IMR-90 (cell line): ENCODE measurements around the gene ZNF480. TPM values are rescaled to one million over a fixed set of nuclear protein-coding genes. Genes with fewer than 3 reads are reported as not detected.

Source experiments
- ATAC-seq: fragments of 200-7000 bp; cut with Tn5 transposase; 2 replicates; pipeline ENCODE4 v1.9.1; 2020; ENCODE audit warnings: low read depth, mild to moderate bottlenecking, moderate library complexity
- BruUV-seq: library from RNA; stranded (reverse); fragments of 400-500 nt; replicated peaks from 2 replicates; lab custom pipeline; 2021; lab: Mats Ljungman, UMichigan
- CTCF ChIA-PET: fragments of 300-600 bp; formaldehyde crosslinking; extraction: SDS; loops from one replicate; lab custom pipeline; 2021; ENCODE audit warnings: antibody characterized with exemption; lab: Yijun Ruan, JAX
- POLR2A ChIA-PET: fragments of 300-600 bp; sonication (Branson Sonifier 250); formaldehyde crosslinking; loops from one replicate; lab custom pipeline; 2022; ENCODE audit warnings: antibody characterized with exemption; ENCODE audit not compliant: unreplicated experiment; lab: Charles Lee
- DNase-seq: peaks from one replicate; pipeline ENCODE4 v3.0.0; 2013
- H2AFZ ChIP-seq: replicated peaks from 2 replicates; pipeline ENCODE3; 2013; ENCODE audit warnings: low read length, mild to moderate bottlenecking; ENCODE audit not compliant: poor library complexity
- H2AK5ac ChIP-seq: 2 replicates; pipeline ENCODE4 v1.6.1; 2013; ENCODE audit warnings: low read depth, low read length, inconsistent platforms
- H2AK9ac ChIP-seq: replicated peaks from 2 replicates; pipeline ENCODE3; 2013; ENCODE audit warnings: mild to moderate bottlenecking, low read depth, low read length, moderate library complexity; ENCODE audit not compliant: poor library complexity
- H2BK120ac ChIP-seq: 2 replicates; pipeline ENCODE4 v1.6.1; 2013; ENCODE audit warnings: low read depth, low read length, inconsistent platforms
- H2BK15ac ChIP-seq: 3 replicates; pipeline ENCODE4 v1.6.1; 2013; ENCODE audit warnings: low read depth, low read length, inconsistent platforms
- H2BK20ac ChIP-seq: 2 replicates; pipeline ENCODE4 v1.6.1; 2013; ENCODE audit warnings: low read depth, mild to moderate bottlenecking, inconsistent platforms, low read length, moderate library complexity
- H2BK5ac ChIP-seq: 2 replicates; pipeline ENCODE4 v1.6.1; 2013; ENCODE audit warnings: mild to moderate bottlenecking, low read depth, low read length, inconsistent platforms; ENCODE audit not compliant: poor library complexity, severe bottlenecking
- H3K14ac ChIP-seq: replicated peaks from 2 replicates; pipeline ENCODE4 v1.6.1; 2013; ENCODE audit warnings: low read depth, low read length, inconsistent platforms
- H3K18ac ChIP-seq: 2 replicates; pipeline ENCODE4 v1.6.1; 2013; ENCODE audit warnings: low read depth, low read length, control low read depth
- H3K23ac ChIP-seq: 2 replicates; pipeline ENCODE4 v1.6.1; 2013; ENCODE audit warnings: low read depth, low read length, inconsistent platforms
- H3K27ac ChIP-seq: 2 replicates; pipeline ENCODE4 v1.5.1; 2013; ENCODE audit warnings: mild to moderate bottlenecking, control low read depth, low read length; ENCODE audit not compliant: insufficient read depth
- H3K27me3 ChIP-seq: 2 replicates; pipeline ENCODE4 v1.6.1; 2013; ENCODE audit warnings: low read length; ENCODE audit not compliant: control insufficient read depth, insufficient read depth
- H3K36me3 ChIP-seq: 2 replicates; pipeline ENCODE4 v1.6.1; 2013; ENCODE audit warnings: low read length, mixed read lengths; ENCODE audit not compliant: control insufficient read depth, insufficient read depth
- H3K4ac ChIP-seq: 2 replicates; pipeline ENCODE4 v1.6.1; 2013; ENCODE audit warnings: low read depth, low read length, inconsistent platforms
- H3K4me1 ChIP-seq: 2 replicates; pipeline ENCODE4 v1.6.1; 2013; ENCODE audit warnings: low read length, mixed read lengths; ENCODE audit not compliant: control insufficient read depth, insufficient read depth
- H3K4me2 ChIP-seq: 2 replicates; pipeline ENCODE4 v1.6.1; 2013; ENCODE audit warnings: low read depth, mild to moderate bottlenecking, control low read depth, low read length, moderate library complexity
- H3K4me3 ChIP-seq: 2 replicates; pipeline ENCODE4 v1.5.1; 2013; ENCODE audit warnings: low read depth, mild to moderate bottlenecking, control low read depth, low read length, moderate library complexity; ENCODE audit not compliant: insufficient read depth
- H3K56ac ChIP-seq: 2 replicates; pipeline ENCODE4 v1.6.1; 2013; ENCODE audit warnings: low read length, inconsistent platforms; ENCODE audit not compliant: insufficient read depth; ENCODE audit errors: extremely low read depth
- H3K79me1 ChIP-seq, 2 experiments: 2 replicates each; pipeline ENCODE4 v1.6.1; 2013; ENCODE audit warnings: low read length in 2 of 2, inconsistent platforms in 1 of 2, low read depth in 1 of 2
- H3K9ac ChIP-seq: 2 replicates; pipeline ENCODE4 v1.6.1; 2013; ENCODE audit warnings: low read depth, low read length, control low read depth
- H3K9me1 ChIP-seq: 2 replicates; pipeline ENCODE4 v1.6.1; 2013; ENCODE audit warnings: low read length, inconsistent platforms; ENCODE audit not compliant: insufficient read depth
- H3K9me3 ChIP-seq: 2 replicates; pipeline ENCODE4 v1.6.1; 2013; ENCODE audit warnings: low read length; ENCODE audit not compliant: control insufficient read depth, insufficient read depth
- H4K20me1 ChIP-seq: 2 replicates; pipeline ENCODE4 v1.6.1; 2013; ENCODE audit warnings: low read length, inconsistent platforms; ENCODE audit not compliant: insufficient read depth
- H4K5ac ChIP-seq: 2 replicates; pipeline ENCODE4 v1.6.1; 2013; ENCODE audit warnings: mild to moderate bottlenecking, low read depth, low read length, control low read depth
- H4K8ac ChIP-seq, 2 experiments: 2 replicates each; pipeline ENCODE4 v1.6.1; 2013; ENCODE audit warnings: low read depth in 2 of 2, low read length in 2 of 2, control low read depth in 1 of 2, inconsistent platforms in 1 of 2
- H4K91ac ChIP-seq: 2 replicates; pipeline ENCODE4 v1.6.1; 2013; ENCODE audit warnings: low read depth, low read length, inconsistent platforms; ENCODE audit not compliant: insufficient read depth
- BHLHE40 ChIP-seq: fragments of 150-350 bp; IDR thresholded peaks from 2 replicates; pipeline ENCODE4 v1.6.1; 2016; ENCODE audit warnings: mild to moderate bottlenecking, low read depth, low read length
- CEBPB ChIP-seq: IDR thresholded peaks from 2 replicates; pipeline ENCODE4 v1.6.1; 2012; ENCODE audit warnings: low read depth, low read length, improper control_type of control experiment
- CHD1 ChIP-seq: IDR thresholded peaks from 2 replicates; pipeline ENCODE4 v1.6.1; 2012; ENCODE audit warnings: low read depth, low read length, improper control_type of control experiment
- CTCF ChIP-seq: conservative IDR thresholded peaks from 2 replicates; pipeline ENCODE4 v1.5.1; 2012; ENCODE audit warnings: mild to moderate bottlenecking, low read depth, low read length, improper control_type of control experiment
- ELK1 ChIP-seq: fragments of 150-350 bp; IDR thresholded peaks from 2 replicates; pipeline ENCODE4 v1.6.1; 2016; ENCODE audit warnings: low read depth, mild to moderate bottlenecking, low read length, moderate library complexity, borderline replicate concordance
- FOS ChIP-seq: fragments of 150-350 bp; IDR thresholded peaks from 2 replicates; pipeline ENCODE4 v1.6.1; 2016; ENCODE audit warnings: low read depth, low read length
- MAFK ChIP-seq: IDR thresholded peaks from 2 replicates; pipeline ENCODE4 v1.6.1; 2012; ENCODE audit warnings: low read depth, low read length, improper control_type of control experiment
- MAZ ChIP-seq: IDR thresholded peaks from 2 replicates; pipeline ENCODE4 v1.6.1; 2012; ENCODE audit warnings: low read depth, mild to moderate bottlenecking, low read length, improper control_type of control experiment, moderate library complexity, borderline replicate concordance
- MXI1 ChIP-seq: IDR thresholded peaks from 2 replicates; pipeline ENCODE4 v1.6.1; 2012; ENCODE audit warnings: low read depth, mild to moderate bottlenecking, low read length, moderate library complexity, borderline replicate concordance
- NFE2L2 ChIP-seq: fragments of 150-350 bp; IDR thresholded peaks from 2 replicates; pipeline ENCODE4 v1.6.1; 2016; ENCODE audit warnings: low read depth, mild to moderate bottlenecking, low read length
- POLR2A ChIP-seq: IDR thresholded peaks from 2 replicates; pipeline ENCODE4 v1.6.1; 2012; ENCODE audit warnings: mild to moderate bottlenecking, low read depth, low read length
- RAD21 ChIP-seq: IDR thresholded peaks from 2 replicates; pipeline ENCODE4 v1.6.1; 2012; ENCODE audit warnings: low read length, improper control_type of control experiment
- RCOR1 ChIP-seq: IDR thresholded peaks from 2 replicates; pipeline ENCODE4 v1.6.1; 2012; ENCODE audit warnings: mild to moderate bottlenecking, low read length, improper control_type of control experiment; ENCODE audit not compliant: insufficient replicate concordance
- RFX5 ChIP-seq: IDR thresholded peaks from 2 replicates; pipeline ENCODE4 v1.8.0; 2012; ENCODE audit warnings: low read depth, mild to moderate bottlenecking, low read length, moderate library complexity
- SMC3 ChIP-seq: fragments of 150-350 bp; IDR thresholded peaks from 2 replicates; pipeline ENCODE4 v1.6.1; 2016; ENCODE audit warnings: low read depth, mild to moderate bottlenecking, antibody characterized with exemption, low read length, moderate library complexity
- USF2 ChIP-seq: fragments of 150-350 bp; IDR thresholded peaks from 2 replicates; pipeline ENCODE4 v1.6.1; 2017; ENCODE audit warnings: mild to moderate bottlenecking, antibody characterized with exemption, low read length, low read depth
- WGBS, 2 experiments: methylation state at CpG; one replicate each; pipeline versions ENCODE4 v1.1.5 to v1.1.7; 2013; ENCODE audit warnings: missing lambda C conversion rate in 2 of 2; ENCODE audit not compliant: insufficient read length in 1 of 2; ENCODE audit errors: extremely low coverage in 2 of 2; 5-methylcytosine and 5-hydroxymethylcytosine counted together
- dilution Hi-C: fragments of 300-500 bp; cut with HindIII; formaldehyde crosslinking; loops from one replicate; pipeline ENCODE4 v1.14.3; 2018; ENCODE audit warnings: low sequenced_read_pairs; ENCODE audit not compliant: unreplicated experiment
- in situ Hi-C: fragments of 300-500 bp; cut with MboI; formaldehyde crosslinking; loops from 3 replicates; pipeline ENCODE4 v1.14.3; 2019; ENCODE audit warnings: low sequenced_read_pairs, inconsistent platforms, mixed read lengths
- intact Hi-C: fragments of 100-400 bp; cut with micrococcal nuclease; formaldehyde crosslinking; loops from 2 replicates; pipeline ENCODE4 v1.10.0; 2022
- polyA plus RNA-seq, 3 experiments: library from polyadenylated mRNA; depleted of rRNA; stranded (reverse); fragments of >200 nt; gene quantifications; 2 replicates each; pipeline ENCODE4 v1.2.3, GENCODE V29; 2012; ENCODE audit warnings: low replicate concordance in 1 of 3
- total RNA-seq: library from RNA; depleted of rRNA; stranded (reverse); fragments of >200 nt; gene quantifications from 2 replicates; pipeline ENCODE4 v1.2.3, GENCODE V29; 2012

The ZNF480 gene
- total and polyA plus RNA-seq, 2 of the 4 experiments (the other 2 are of a cell fraction), result 6.3 to 10.9 TPM

- Histone ChIP-seq H3K9me1 (no peaks in the 10 kb centered on the region), H3K18ac (no peak overlapping the region), H2BK5ac (no peak overlapping the region), H3K14ac (no peak overlapping the region), H4K91ac (no peak overlapping the region), H3K4ac (no peak overlapping the region), H3K27ac (no peak overlapping the region), H2AFZ (no peak overlapping the region), H3K4me1 (peaks cover 2% of the 10 kb centered on the region; the same call in 1 of the 2 replicates), H3K36me3 (peaks cover 28% of the 10 kb centered on the region), H4K5ac (no peak overlapping the region), H3K27me3 (no peaks in the 10 kb centered on the region), H3K23ac (no peak overlapping the region), H2AK5ac (no peak overlapping the region), H3K4me3 (no peak overlapping the region), H3K56ac (no peak overlapping the region), H2BK20ac (no peak overlapping the region), H2AK9ac (no peak overlapping the region), H4K8ac (no peak overlapping the region), H2BK15ac (no peak overlapping the region), H2BK120ac (no peak overlapping the region), H3K79me1 (peaks cover 0 to 6% of the 10 kb centered on the region in 2 experiments; a peak in 3 of 4 replicates), H3K9ac (no peak overlapping the region), H3K9me3 (peaks cover 5% of the 10 kb centered on the region), H3K4me2 (no peak overlapping the region), H4K20me1 (no peaks in the 10 kb centered on the region)
- intact Hi-C loops, result no loop called here
- dilution Hi-C loops, result no loop called here
- in situ Hi-C loops, result no loop called here
- CTCF ChIA-PET, result interaction anchor here (0.7 kb wide), 1 partner anchor 1920 kb away, joined by 4 read pairs; no protein-coding TSS in a partner anchor
- TF ChIP-seq CTCF, result no peak
- no peak for TF ChIP-seq BHLHE40
- no peak for TF ChIP-seq MXI1
- TF ChIP-seq NFE2L2, result no peak
- TF ChIP-seq POLR2A, result no peak
- TF ChIP-seq MAZ, result no peak
- no peak for TF ChIP-seq RFX5
- TF ChIP-seq MAFK, result no peak
- TF ChIP-seq RAD21, result no peak
- TF ChIP-seq USF2, result no peak
- no peak for TF ChIP-seq CHD1
- TF ChIP-seq ELK1, result no peak
- no peak for TF ChIP-seq SMC3
- no peak for TF ChIP-seq RCOR1
- TF ChIP-seq CEBPB, result no peak
- no peak for TF ChIP-seq FOS
- no peak for DNase-seq
- WGBS, 2 experiments, result no CpG with 5 or more reads among the region's 3 CpGs
- no peak for ATAC-seq
- no TSS peak for BruUV-seq
- POLR2A ChIA-PET, result no interaction called here
These were observed 5.2 kb upstream of the ZNF480 start for GRCh38 chr19:52291781-52292180.
